Endodermal cell (in vitro differentiated cells): ENCODE results near the gene MPLKIP. TPM values are rescaled to one million over a fixed set of nuclear protein-coding genes. Genes with fewer than 3 reads are reported as not detected.

Experiments used
- DNase-seq: peaks from one replicate; pipeline ENCODE4 v3.0.0-alpha.2; 2017
- H3K27ac ChIP-seq: 2 replicates; pipeline ENCODE4 v1.5.1; 2013; ENCODE audit warnings: mild to moderate bottlenecking, low read depth, low read length, moderate library complexity
- H3K27me3 ChIP-seq: 2 replicates; pipeline ENCODE4 v1.6.1; 2013; ENCODE audit warnings: mild to moderate bottlenecking, low read length, moderate library complexity; ENCODE audit not compliant: insufficient read depth, control insufficient read depth, poor library complexity, severe bottlenecking
- H3K36me3 ChIP-seq: 2 replicates; pipeline ENCODE4 v1.7.0; 2013; ENCODE audit warnings: mild to moderate bottlenecking, low read length, moderate library complexity; ENCODE audit not compliant: control insufficient read depth, insufficient read depth
- H3K4me1 ChIP-seq: one replicate; pipeline ENCODE4 v1.7.0; 2013; ENCODE audit warnings: low read length; ENCODE audit not compliant: control insufficient read depth, insufficient read depth
- H3K4me3 ChIP-seq: 2 replicates; pipeline ENCODE4 v1.5.1; 2013; ENCODE audit warnings: mild to moderate bottlenecking, low read length, moderate library complexity
- H3K9ac ChIP-seq: 2 replicates; pipeline ENCODE4 v1.6.1; 2013; ENCODE audit warnings: mild to moderate bottlenecking, low read length, moderate library complexity; ENCODE audit not compliant: poor library complexity, severe bottlenecking; ENCODE audit errors: extremely low read depth
- H3K9me3 ChIP-seq: 2 replicates; pipeline ENCODE4 v1.6.1; 2013; ENCODE audit warnings: mild to moderate bottlenecking, low read length, moderate library complexity; ENCODE audit not compliant: control insufficient read depth
- H3K27ac Mint-ChIP-seq: 2 replicates; pipeline ENCODE4 v1.8.0; 2020; ENCODE audit warnings: mixed read lengths
- H3K27me3 Mint-ChIP-seq: 2 replicates; pipeline ENCODE4 v1.8.0; 2021; ENCODE audit warnings: mild to moderate bottlenecking, mixed read lengths; ENCODE audit not compliant: insufficient read depth
- H3K36me3 Mint-ChIP-seq: 2 replicates; pipeline ENCODE4 v1.8.0; 2020; ENCODE audit warnings: low read depth, mixed read lengths
- H3K4me1 Mint-ChIP-seq: 2 replicates; pipeline ENCODE4 v1.8.0; 2020; ENCODE audit warnings: mixed read lengths
- H3K4me3 Mint-ChIP-seq: 2 replicates; pipeline ENCODE4 v1.8.0; 2020; ENCODE audit warnings: mild to moderate bottlenecking, moderate library complexity, mixed read lengths
- H3K9me3 Mint-ChIP-seq: 2 replicates; pipeline ENCODE4 v1.8.0; 2020; ENCODE audit warnings: mild to moderate bottlenecking, mixed read lengths
- CTCF ChIP-seq: fragments of 200-600 bp; sonication (generic); conservative IDR thresholded peaks from 2 replicates; pipeline ENCODE4 v1.5.0; 2021; ENCODE audit warnings: antibody characterized with exemption, mild to moderate bottlenecking
- WGBS, 2 experiments: methylation state at CpG; one replicate each; pipeline versions ENCODE4 v1.1.5 to v1.1.7; 2013; ENCODE audit warnings: missing lambda C conversion rate in 2 of 2, mixed read lengths in 1 of 2; ENCODE audit not compliant: insufficient coverage in 1 of 2, insufficient read length in 1 of 2; 5-methylcytosine and 5-hydroxymethylcytosine counted together
- total RNA-seq, 2 donors: library from RNA; stranded (reverse); fragmentation: NEBNext Ultra II Directional in 1 of 2; extraction: Animal tissue kit (Norgen Biotek cat#: 25700) in 1 of 2; gene quantifications; 2 replicates in 1 of 2; 3 replicates in 1 of 2; pipeline ENCODE4 v1.2.1, GENCODE V29; 2021

MPLKIP gene
- total RNA-seq, 2 donors from 2014 or later = 43.5 to 53.5 TPM

- Histone ChIP-seq H3K9ac (no peak overlapping the region), H3K4me1 (no peaks in the 10 kb centered on the region), H3K27ac (no peak overlapping the region), H3K9me3 (no peaks in the 10 kb centered on the region), H3K27me3 (no peaks in the 10 kb centered on the region), H3K36me3 (no peaks in the 10 kb centered on the region), H3K4me3 (no peak overlapping the region)
- no peak overlapping the region for H3K27ac Mint-ChIP-seq
- H3K4me3 Mint-ChIP-seq = no peak overlapping the region
- 88 to 97% methylated on average over 3 to 4 of the region's 4 CpGs for WGBS, 2 experiments
- H3K9me3 Mint-ChIP-seq = no peaks in the 10 kb centered on the region
- no peak for DNase-seq
- TF ChIP-seq CTCF = no peak
- no peaks in the 10 kb centered on the region for H3K27me3 Mint-ChIP-seq
- no peaks in the 10 kb centered on the region for H3K4me1 Mint-ChIP-seq
- H3K36me3 Mint-ChIP-seq = no peaks in the 10 kb centered on the region
Measured at GRCh38 chr7:40105879-40106473, 28.4 kb downstream of the MPLKIP start.

- Mint-ChIP-seq H3K27ac (no peak overlapping the region), H3K4me1 (no peaks in the 10 kb centered on the region), H3K4me3 (no peak overlapping the region), H3K36me3 (no peaks in the 10 kb centered on the region), H3K9me3 (no peaks in the 10 kb centered on the region), H3K27me3 (no peaks in the 10 kb centered on the region)
- Histone ChIP-seq H3K9me3 (no peaks in the 10 kb centered on the region), H3K4me1 (no peaks in the 10 kb centered on the region), H3K4me3 (no peak overlapping the region), H3K9ac (no peak overlapping the region), H3K27ac (no peak overlapping the region), H3K27me3 (no peaks in the 10 kb centered on the region), H3K36me3 (peaks cover 1% of the 10 kb centered on the region)
- no peak for TF ChIP-seq CTCF
- WGBS, 2 experiments = 100% methylated on average over 2 of the region's 2 CpGs
- DNase-seq = no peak
Measured at GRCh38 chr7:40102897-40103296, 31.5 kb downstream of the MPLKIP start.

DNA sequence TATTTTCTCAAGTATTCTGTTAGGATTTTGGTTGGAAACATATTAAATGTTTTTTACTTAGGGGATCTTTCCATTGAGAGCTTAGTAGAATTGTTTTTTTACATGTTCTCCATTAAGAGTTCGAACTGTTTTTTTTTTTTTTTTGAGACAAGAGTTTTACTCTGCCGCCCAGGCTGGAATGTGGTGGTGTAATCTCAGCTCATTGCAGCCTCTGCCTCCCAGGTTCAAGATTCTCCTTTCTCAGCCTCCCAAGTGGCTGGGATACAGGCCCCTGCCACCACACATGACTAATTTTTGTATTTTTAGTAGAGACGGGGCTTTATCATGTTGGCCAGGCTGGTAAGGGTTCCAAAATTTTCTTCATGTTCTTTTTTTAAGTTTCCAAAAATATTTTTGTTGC, 33.2 kb downstream of the MPLKIP start:
- no peaks in the 10 kb centered on the region for H3K9me3 ChIP-seq
- Mint-ChIP-seq H3K9me3 (no peaks in the 10 kb centered on the region), H3K27ac (no peak overlapping the region), H3K27me3 (no peaks in the 10 kb centered on the region), H3K4me1 (peaks cover 3% of the 10 kb centered on the region), H3K4me3 (no peak overlapping the region), H3K36me3 (peaks cover under 1% of the 10 kb centered on the region)
- WGBS, 2 experiments = 87 to 94% methylated on average over 2 to 3 of the region's 3 CpGs
- H3K4me1 ChIP-seq = no peaks in the 10 kb centered on the region
- no peak overlapping the region for H3K9ac ChIP-seq
- no peak overlapping the region for H3K4me3 ChIP-seq
- no peaks in the 10 kb centered on the region for H3K27me3 ChIP-seq
- DNase-seq = no peak
- TF ChIP-seq CTCF = no peak
- H3K36me3 ChIP-seq = peaks cover 14% of the 10 kb centered on the region
- H3K27ac ChIP-seq = no peak overlapping the region
